NK-92 (cell line): ENCODE results near the gene GNPTAB.

Source experiments
- DNase-seq: peaks from one replicate; lab custom pipeline; 2025; ENCODE audit not compliant: unreplicated experiment; lab: John Stamatoyannopoulos, UW

GNPTAB gene

DNA sequence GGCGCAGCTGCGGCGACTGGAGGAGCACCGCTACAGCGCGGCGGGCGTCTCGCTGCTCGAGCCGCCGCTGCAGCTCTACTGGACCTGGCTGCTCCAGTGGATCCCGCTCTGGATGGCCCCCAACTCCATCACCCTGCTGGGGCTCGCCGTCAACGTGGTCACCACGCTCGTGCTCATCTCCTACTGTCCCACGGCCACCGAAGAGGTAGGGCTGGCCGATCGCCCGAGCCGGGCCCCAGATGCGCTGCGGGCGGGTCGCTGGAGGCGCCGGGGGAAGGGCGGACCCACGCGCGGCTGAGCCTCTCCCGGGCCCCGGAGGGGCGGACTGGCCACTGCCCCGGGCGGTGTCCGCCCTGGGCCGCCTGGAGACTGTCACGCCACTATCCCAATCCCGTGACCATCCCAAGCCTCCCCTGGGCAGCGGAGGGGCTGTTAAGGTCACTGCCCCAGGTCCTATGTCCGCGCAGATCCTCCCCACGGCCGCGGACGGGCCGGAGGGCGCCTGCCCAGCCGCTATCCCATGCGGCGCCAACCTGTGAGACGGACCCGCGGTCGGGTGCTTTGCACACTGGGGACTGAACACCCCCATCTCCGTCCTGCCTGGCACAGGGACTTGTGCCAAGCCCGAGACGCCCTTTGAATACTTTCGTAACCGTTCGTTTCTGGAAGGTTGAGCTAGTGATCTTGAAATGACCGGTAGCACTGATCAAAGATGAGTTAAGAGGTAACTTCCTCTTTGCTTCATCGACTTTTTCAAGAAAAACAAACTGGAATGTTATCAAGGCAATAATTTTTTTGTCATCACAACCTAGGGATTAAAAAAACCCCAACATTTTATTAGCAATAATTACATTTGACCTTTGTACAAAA lies 132.6 kb downstream of the GNPTAB start:
- DNase-seq = no peak

DNA sequence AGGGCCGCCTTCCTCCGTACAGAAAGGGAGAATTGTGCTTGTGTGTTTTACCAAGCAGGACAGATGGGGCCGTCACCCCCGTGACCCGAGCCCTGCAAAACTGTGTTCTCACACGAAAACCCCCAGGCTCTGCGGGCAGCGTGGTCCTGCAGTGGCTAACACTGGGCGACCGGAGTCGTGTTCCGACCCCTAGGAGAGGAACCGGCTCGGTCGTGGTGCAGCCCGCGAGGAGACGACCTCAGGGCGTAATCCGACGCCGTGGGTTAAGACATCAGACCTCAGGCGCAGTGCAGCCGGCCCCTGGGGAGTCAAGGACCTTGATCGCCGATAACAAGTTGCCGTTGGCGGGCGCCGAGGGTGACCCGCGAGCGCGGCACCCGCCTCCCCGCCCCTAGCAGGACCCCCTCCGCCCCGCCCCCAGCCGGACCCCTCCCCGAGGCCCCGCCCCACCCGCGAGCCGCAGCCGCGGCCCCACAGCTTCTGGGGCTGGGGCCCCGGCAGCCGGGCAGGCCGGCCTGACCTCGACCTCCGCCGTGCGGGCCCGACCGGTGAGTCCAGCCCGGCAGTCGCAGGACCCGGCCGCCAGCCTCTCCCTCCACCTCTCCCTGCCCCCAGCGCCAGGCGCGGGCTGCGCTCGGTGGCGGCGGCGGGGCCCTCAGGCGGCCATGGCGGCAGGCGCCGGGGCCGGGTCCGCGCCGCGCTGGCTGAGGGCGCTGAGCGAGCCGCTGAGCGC lies 133.4 kb downstream of the GNPTAB start, which contains the start of gene CHPT1:
TSS of gene CHPT1 (plus strand) at position 444 of the 733 bp plus-strand sequence. CDS start at position 666, 222 bp downstream.
- no peak for DNase-seq

DNA sequence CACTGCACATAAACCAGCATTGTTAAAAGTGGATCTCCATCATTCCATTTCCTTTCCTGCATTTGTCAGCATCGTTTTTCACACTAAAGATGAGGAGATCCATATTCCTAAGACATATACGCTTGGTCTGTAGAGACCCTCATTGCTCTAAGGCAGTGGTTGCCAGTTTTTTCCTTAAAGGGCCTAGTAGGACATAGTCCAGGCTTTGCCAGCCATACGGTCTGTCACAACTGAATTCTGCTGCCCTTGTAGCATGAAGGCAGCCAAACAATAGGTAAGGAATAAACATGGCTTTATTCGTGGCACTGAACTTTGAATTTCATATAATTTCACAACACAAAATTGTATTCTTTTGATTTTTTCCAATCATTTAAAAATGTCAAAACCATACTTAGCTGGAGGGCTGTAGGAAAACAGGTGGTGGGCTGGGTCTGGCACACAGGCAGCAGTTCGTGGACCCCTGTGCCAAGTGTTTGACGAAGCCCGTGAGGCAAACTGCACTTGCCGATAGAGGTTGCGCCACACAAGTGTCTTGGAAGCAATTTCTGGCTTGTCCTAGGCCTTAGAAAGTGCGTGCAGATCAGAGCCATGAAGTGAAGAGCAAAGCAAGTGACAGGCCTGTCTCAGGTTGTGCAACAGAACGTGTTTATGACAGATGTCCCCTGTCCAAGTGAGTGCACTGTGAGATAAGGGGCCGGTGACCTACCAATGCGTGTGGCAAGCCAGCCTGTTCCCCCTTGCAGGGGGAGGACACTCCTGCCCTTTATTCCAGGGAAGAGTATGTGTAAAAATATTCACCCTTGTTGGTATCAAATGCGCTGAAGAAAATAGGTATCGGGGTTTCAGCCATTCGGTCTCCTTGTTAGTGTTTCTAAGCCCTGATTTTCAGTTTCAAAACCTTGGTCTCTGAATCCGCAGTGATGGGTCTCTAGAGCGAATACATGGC lies 134.2 kb downstream of the GNPTAB start:
- no peak for DNase-seq

DNA sequence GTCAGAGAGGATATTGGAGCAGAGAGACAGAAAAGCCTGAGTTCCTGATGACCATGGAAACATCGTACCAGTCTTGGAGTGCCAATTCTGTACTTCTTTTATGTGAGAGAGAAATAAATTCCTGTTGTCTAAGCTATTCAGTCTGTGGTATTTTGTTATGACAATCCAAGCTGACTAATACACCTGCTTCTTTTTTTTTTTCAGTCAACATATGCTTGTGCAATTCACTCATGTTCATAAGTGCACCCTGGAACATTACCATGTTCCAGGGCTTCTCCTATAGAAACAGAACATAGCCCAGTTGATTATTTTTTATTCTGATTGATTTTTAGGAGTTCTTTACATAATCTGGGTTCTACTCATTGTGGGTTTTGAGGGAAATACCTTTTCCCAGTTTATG lies 135.1 kb downstream of the GNPTAB start:
- no peak for DNase-seq
